GM23248 (cell line): ENCODE results near the gene NEURL4.

Source experiments
- EZH2 ChIP-seq: fragments of 200-600 bp; sonication (generic); IDR thresholded peaks from 2 replicates; pipeline ENCODE4 v1.6.1; 2018; ENCODE audit warnings: antibody characterized with exemption, mild to moderate bottlenecking; ENCODE audit not compliant: insufficient read depth, poor library complexity, severe bottlenecking
- EZH2phosphoT487 ChIP-seq: fragments of 200-600 bp; sonication (generic); IDR thresholded peaks from 2 replicates; pipeline ENCODE4 v1.6.1; 2018; ENCODE audit warnings: antibody characterized with exemption, moderate library complexity, mild to moderate bottlenecking, low read depth; ENCODE audit not compliant: insufficient read depth

GRCh38 chr17:7352503-7352889 is 23.4 kb upstream of the NEURL4 start:
- TF ChIP-seq EZH2, result no peak
- no peak for TF ChIP-seq EZH2phosphoT487
